ENCODE results near the gene GLDN. TPM values are rescaled to one million over a fixed set of nuclear protein-coding genes. Genes with fewer than 3 reads are reported as not detected.

Gene GLDN
- total RNA-seq, 6 experiments from 2014 or later: not detected

DNA sequence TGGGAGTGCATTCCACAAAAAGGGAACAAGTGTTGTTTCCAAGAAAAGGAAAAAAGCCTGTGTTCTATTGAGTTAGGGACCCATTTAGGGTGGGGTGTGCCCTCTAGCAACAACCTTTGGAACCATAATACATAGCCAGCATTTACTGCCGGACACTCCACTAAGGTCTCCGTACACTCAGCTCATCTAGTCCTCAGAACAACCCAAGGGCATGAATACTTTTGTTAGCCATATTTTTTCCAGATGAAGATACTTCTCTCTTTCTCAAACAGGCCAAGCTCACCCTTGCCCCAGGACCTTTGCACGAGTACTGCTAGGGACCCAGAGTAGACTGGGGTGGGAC, 46.2 kb downstream of the GLDN start:
- Mint-ChIP-seq H3K27ac (no peak overlapping the region), H3K9me3 (no peaks in the 10 kb centered on the region), H3K4me3 (no peak overlapping the region), H3K36me3 (ENCODE audit: low read depth) (no peaks in the 10 kb centered on the region), H3K27me3 (ENCODE audit: insufficient read depth) (peaks cover 30% of the 10 kb centered on the region), H3K4me1 (ENCODE audit: low read depth) (no peaks in the 10 kb centered on the region)
- DNase-seq: no peak
- no peak for TF ChIP-seq CTCF (IDR thresholded peaks at IDR 0.05)

- H3K9me3 Mint-ChIP-seq: no peaks in the 10 kb centered on the region
- DNase-seq: no peak
These were observed 47.3 kb downstream of the GLDN start for GRCh38 chr15:51388726-51389125.

GRCh38 chr15:51390241-51390965, 48.9 kb downstream of the GLDN start:
- Mint-ChIP-seq H3K27ac (no peak overlapping the region), H3K27me3 (ENCODE audit: insufficient read depth) (peaks cover 34% of the 10 kb centered on the region), H3K36me3 (ENCODE audit: low read depth) (no peaks in the 10 kb centered on the region), H3K4me3 (no peak overlapping the region), H3K9me3 (no peaks in the 10 kb centered on the region), H3K4me1 (ENCODE audit: low read depth) (no peaks in the 10 kb centered on the region)
- no peak for TF ChIP-seq CTCF (IDR thresholded peaks at IDR 0.05)
- DNase-seq: no peak

More at GRCh38 chr15:51388726-51389125, 47.3 kb downstream of the GLDN start:
- H3K27ac Mint-ChIP-seq: no peak overlapping the region
- peaks cover 32% of the 10 kb centered on the region for H3K27me3 Mint-ChIP-seq (ENCODE audit: insufficient read depth)
- no peaks in the 10 kb centered on the region for H3K36me3 Mint-ChIP-seq (ENCODE audit: low read depth)
- H3K4me3 Mint-ChIP-seq: no peak overlapping the region
- no peaks in the 10 kb centered on the region for H3K4me1 Mint-ChIP-seq (ENCODE audit: low read depth)
- TF ChIP-seq CTCF (IDR thresholded peaks at IDR 0.05): no peak

DNA sequence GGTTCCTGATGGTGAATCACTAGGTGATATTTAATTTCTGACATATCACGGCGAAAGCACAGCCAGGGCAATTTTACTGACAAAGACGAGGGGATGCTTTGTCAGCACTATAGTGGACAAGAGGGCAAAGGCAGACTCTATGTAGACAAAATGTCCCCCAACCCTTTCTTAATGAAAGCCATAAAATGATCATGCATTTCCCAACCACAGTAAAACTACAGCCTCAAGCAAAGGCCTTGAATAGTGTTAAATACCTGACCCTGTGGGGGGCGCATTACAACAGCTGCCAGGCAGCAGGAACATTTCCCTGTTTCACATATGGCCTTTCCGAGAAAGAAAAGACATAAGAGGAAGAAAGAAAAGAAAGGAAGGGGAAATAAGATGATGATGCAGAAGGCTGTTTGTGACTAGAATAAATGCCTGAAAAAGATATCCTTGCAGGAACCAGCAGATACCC, 49.5 kb downstream of the GLDN start:
- DNase-seq: no peak
- Mint-ChIP-seq H3K36me3 (ENCODE audit: low read depth) (no peaks in the 10 kb centered on the region), H3K4me1 (ENCODE audit: low read depth) (no peaks in the 10 kb centered on the region), H3K27me3 (ENCODE audit: insufficient read depth) (peaks cover 36% of the 10 kb centered on the region), H3K27ac (no peak overlapping the region), H3K9me3 (no peaks in the 10 kb centered on the region), H3K4me3 (no peak overlapping the region)
- no peak for TF ChIP-seq CTCF (IDR thresholded peaks at IDR 0.05)

DNA sequence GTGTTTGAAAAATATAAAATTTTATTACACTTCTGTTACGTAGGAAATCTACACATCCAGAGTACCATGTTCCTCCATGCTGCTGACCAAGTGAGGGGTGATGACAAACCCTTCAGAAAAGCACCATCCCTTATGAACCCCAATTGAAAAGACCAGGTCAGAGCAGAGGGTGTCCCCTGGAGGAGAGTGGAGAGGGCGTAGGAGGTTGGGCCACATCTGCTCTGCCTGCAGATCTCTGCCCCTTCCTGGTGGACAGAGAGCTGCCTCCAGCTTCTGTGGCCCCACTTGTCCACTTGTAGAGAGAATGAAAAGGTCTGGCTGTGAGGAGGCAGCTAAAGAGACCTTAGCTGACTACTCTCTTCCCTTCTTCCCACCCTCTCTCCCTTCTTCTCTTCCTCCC, 55.5 kb downstream of the GLDN start:
- DNase-seq: no peak
- H3K4me1 Mint-ChIP-seq (ENCODE audit: low read depth): no peaks in the 10 kb centered on the region
- H3K36me3 Mint-ChIP-seq (ENCODE audit: low read depth): no peaks in the 10 kb centered on the region
- H3K27ac Mint-ChIP-seq: no peak overlapping the region
- TF ChIP-seq CTCF (IDR thresholded peaks at IDR 0.05): no peak
- H3K9me3 Mint-ChIP-seq: no peaks in the 10 kb centered on the region
- H3K4me3 Mint-ChIP-seq: no peak overlapping the region
- peaks cover 49% of the 10 kb centered on the region for H3K27me3 Mint-ChIP-seq (ENCODE audit: insufficient read depth)

Measured in HFFc6 (cell line).